ENCODE measurements around the gene CLIP1. TPM values are rescaled to one million over a fixed set of nuclear protein-coding genes. Genes with fewer than 3 reads are reported as not detected.
"Not testable (repeated sequence)": the region's sequence is repeated elsewhere in the genome, so short reads cannot be mapped to it uniquely, and the experiment has no call there.

Gene CLIP1
- total RNA-seq, 1 donor from 2014 or later = 135 TPM

DNA sequence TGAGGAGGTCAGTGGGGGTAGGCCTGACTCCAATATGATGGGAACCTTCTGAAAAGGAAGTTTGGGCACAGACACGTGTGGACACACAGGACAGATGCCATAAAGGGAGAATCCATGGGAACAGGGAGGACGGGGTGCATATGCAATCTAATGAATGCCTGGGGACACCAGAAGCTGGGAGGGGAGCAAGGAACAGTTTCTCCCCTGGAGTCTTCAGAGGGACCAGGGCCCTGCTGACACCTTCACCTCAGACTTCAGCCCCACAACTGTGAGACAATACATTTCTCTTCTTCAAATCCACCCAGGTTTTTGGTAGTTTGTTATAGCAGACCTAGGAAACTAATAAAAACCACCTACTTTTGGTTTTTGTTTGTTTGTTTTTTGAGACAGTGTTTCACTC, 35.2 kb upstream of the CLIP1 start:
- no peak for TF ChIP-seq POLR2AphosphoS5 (IDR thresholded peaks at IDR 0.05; ENCODE audit: insufficient read depth in 1 of 2, low read depth in 1 of 2)
- no peak for TF ChIP-seq POLR2A (IDR thresholded peaks at IDR 0.05)
- TF ChIP-seq, protein P1, sequence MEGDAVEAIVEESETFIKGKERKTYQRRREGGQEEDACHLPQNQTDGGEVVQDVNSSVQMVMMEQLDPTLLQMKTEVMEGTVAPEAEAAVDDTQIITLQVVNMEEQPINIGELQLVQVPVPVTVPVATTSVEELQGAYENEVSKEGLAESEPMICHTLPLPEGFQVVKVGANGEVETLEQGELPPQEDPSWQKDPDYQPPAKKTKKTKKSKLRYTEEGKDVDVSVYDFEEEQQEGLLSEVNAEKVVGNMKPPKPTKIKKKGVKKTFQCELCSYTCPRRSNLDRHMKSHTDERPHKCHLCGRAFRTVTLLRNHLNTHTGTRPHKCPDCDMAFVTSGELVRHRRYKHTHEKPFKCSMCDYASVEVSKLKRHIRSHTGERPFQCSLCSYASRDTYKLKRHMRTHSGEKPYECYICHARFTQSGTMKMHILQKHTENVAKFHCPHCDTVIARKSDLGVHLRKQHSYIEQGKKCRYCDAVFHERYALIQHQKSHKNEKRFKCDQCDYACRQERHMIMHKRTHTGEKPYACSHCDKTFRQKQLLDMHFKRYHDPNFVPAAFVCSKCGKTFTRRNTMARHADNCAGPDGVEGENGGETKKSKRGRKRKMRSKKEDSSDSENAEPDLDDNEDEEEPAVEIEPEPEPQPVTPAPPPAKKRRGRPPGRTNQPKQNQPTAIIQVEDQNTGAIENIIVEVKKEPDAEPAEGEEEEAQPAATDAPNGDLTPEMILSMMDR (IDR thresholded peaks at IDR 0.05) = no peak
- no peaks in the 10 kb centered on the region for H3K27me3 ChIP-seq
- intact Hi-C loops (cut with DNase I) = no loop called here
- no peaks in the 10 kb centered on the region for H3K9me3 ChIP-seq
- H3K36me3 ChIP-seq = no peaks in the 10 kb centered on the region
- DNase-seq (ENCODE audit: extremely low spot score in 2 of 2) = no peak
- no peak overlapping the region for H3K4me3 ChIP-seq
- no peak overlapping the region for H3K27ac ChIP-seq
- H3K4me1 ChIP-seq = no peaks in the 10 kb centered on the region

DNA sequence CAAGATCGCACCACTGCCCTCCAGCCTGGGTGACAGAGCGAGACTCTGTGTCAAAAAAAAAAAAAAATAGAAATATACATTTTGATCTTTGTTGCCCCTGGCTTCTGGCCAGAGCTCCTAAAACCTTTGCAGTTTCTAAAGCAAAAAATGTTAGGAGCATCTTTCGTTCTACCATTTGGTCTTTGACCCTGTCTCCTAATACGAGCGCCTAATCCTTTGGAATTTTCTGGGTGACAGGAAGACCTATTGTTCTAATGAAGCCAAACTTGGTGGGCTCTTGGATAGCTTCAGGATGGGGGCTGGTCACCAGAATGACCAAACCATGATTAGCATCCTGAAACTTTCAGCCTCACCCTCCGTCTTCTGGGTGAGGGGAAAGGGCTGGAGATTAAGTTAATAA, 32.3 kb upstream of the CLIP1 start:
- no peaks in the 10 kb centered on the region for H3K4me1 ChIP-seq
- intact Hi-C loops (cut with DNase I) = no loop called here
- H3K27ac ChIP-seq = no peak overlapping the region
- H3K4me3 ChIP-seq = no peak overlapping the region
- H3K36me3 ChIP-seq = no peaks in the 10 kb centered on the region
- DNase-seq (ENCODE audit: extremely low spot score in 2 of 2) = no peak
- H3K9me3 ChIP-seq = no peaks in the 10 kb centered on the region
- TF ChIP-seq POLR2AphosphoS5 (IDR thresholded peaks at IDR 0.05; ENCODE audit: insufficient read depth in 1 of 2, low read depth in 1 of 2) = no peak
- TF ChIP-seq, protein P1 (IDR thresholded peaks at IDR 0.05) = no peak
- TF ChIP-seq POLR2A (IDR thresholded peaks at IDR 0.05) = no peak
- H3K27me3 ChIP-seq = no peaks in the 10 kb centered on the region

DNA sequence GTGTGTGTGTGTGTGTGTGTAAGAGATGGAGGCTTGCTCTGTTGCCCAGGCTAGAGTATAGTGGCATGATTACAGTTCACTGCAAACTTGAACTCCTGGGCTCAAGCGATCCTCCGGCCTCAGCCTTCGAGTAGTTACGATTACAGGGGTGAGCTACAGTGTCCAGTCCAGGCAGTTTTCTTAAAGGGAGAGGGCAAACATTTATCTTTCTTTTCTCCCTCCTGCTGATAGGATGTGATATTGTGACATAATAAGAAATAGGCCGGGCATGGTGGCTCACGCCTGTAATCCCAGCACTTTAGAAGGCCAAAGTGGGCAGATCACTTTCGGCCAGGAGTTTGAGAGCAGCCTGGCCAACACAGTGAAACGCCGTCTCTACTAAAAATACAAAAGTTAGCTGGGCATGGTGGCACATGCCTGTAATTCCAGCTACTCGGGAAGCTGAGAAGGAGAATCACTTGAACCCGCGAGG, 31.8 kb upstream of the CLIP1 start:
- TF ChIP-seq, protein P1 (IDR thresholded peaks at IDR 0.05) = no peak
- TF ChIP-seq POLR2AphosphoS5 (IDR thresholded peaks at IDR 0.05; ENCODE audit: insufficient read depth in 1 of 2, low read depth in 1 of 2) (no peak), POLR2A (IDR thresholded peaks at IDR 0.05) (no peak)
- Histone ChIP-seq H3K4me1 (no peaks in the 10 kb centered on the region), H3K36me3 (no peaks in the 10 kb centered on the region), H3K4me3 (no peak overlapping the region), H3K27me3 (no peaks in the 10 kb centered on the region), H3K27ac (no peak overlapping the region), H3K9me3 (no peaks in the 10 kb centered on the region)
- no peak for DNase-seq (ENCODE audit: extremely low spot score in 2 of 2)
- intact Hi-C loops (cut with DNase I) = no loop called here

DNA sequence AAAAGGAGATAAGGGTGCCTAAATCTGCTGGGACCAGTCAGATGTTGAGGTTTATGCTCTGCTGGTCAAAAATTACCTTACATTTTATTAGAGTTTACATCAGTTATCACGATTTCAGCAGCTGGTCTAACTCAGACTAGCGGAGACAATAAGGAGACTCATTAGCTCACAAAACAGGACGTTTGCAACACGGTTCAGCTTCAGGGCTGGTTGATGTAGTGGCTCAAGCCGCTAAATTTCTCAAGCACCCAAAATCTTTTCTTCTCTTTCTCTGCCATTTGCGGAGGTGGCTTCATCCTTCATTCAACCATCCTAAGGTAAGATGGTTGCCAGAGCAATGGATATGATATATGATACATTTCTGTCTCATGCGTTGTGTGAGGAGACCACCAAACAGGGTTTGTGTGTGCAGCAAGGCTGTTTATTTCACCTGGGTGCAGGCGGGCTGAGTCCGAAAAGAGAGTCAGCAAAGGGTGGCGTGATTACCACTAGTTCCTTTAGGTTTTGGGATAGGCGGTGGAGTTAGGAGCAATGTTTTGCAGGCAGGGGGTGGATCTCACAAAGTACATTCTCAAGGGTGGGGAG, 30.3 kb upstream of the CLIP1 start:
- no peak for TF ChIP-seq POLR2A (IDR thresholded peaks at IDR 0.05)
- TF ChIP-seq, protein P1 (IDR thresholded peaks at IDR 0.05) = no peak
- no peak for TF ChIP-seq POLR2AphosphoS5 (IDR thresholded peaks at IDR 0.05; ENCODE audit: insufficient read depth in 1 of 2, low read depth in 1 of 2)
- H3K36me3 ChIP-seq = no peaks in the 10 kb centered on the region
- no peak overlapping the region for H3K27ac ChIP-seq
- H3K4me1 ChIP-seq = no peaks in the 10 kb centered on the region
- H3K27me3 ChIP-seq = no peaks in the 10 kb centered on the region
- intact Hi-C loops (cut with DNase I) = no loop called here
- DNase-seq (ENCODE audit: extremely low spot score in 2 of 2) = no peak
- H3K4me3 ChIP-seq = no peak overlapping the region
- H3K9me3 ChIP-seq = no peaks in the 10 kb centered on the region

DNA sequence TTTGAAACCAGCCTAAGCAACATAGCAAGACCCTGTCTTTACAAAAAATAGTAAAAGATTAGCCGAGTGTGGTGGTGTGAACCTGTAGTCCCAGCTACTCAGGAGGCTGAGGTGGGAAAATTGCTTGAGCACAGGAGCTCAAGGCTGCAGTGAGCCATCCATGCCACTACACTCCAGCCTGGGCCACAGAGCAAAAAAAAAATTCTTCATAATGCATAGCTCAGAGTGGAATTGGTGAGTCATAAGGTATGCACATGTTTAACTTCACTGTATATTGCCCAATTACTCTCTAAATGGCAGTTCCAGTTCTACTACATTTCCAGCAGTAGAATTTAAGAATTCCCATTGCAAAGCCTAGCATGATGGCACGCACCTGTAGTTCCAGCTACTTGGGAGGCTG, 26.8 kb upstream of the CLIP1 start:
- DNase-seq (ENCODE audit: extremely low spot score in 2 of 2) = no peak
- no peaks in the 10 kb centered on the region for H3K36me3 ChIP-seq
- H3K4me1 ChIP-seq = no peaks in the 10 kb centered on the region
- intact Hi-C loops (cut with DNase I) = no loop called here
- H3K27me3 ChIP-seq = no peaks in the 10 kb centered on the region
- no peak overlapping the region for H3K27ac ChIP-seq
- no peaks in the 10 kb centered on the region for H3K9me3 ChIP-seq
- no peak overlapping the region for H3K4me3 ChIP-seq
- peak in 1 of 2 donors; percentile 66 for TF ChIP-seq POLR2AphosphoS5 (IDR thresholded peaks at IDR 0.05; ENCODE audit: insufficient read depth in 1 of 2, low read depth in 1 of 2)
- TF ChIP-seq, protein P1 (IDR thresholded peaks at IDR 0.05) = no peak

DNA sequence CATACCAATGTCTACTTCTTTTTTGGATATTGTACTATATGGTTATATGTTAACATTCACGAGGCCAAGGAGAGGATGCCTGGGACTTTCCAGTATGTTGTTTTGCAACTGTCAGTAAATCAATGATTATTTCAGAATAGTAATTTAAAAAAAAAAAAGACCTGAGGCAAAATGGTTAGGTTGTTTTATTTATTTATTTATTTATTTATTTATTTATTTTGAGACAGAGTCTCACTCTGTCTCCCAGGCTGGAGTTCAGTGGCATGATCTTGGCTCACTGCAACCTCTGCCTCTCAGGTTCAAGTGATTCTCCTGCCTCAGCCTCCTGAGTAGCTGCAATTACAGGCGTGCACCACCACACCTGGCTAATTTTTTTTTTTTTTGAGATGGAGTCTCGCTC, 25.4 kb upstream of the CLIP1 start:
- H3K27me3 ChIP-seq; H3K9me3 ChIP-seq; H3K4me1 ChIP-seq; H3K36me3 ChIP-seq; DNase-seq (ENCODE audit: extremely low spot score in 2 of 2); intact Hi-C loops (cut with DNase I); H3K27ac ChIP-seq; H3K4me3 ChIP-seq: not testable (repeated sequence)

DNA sequence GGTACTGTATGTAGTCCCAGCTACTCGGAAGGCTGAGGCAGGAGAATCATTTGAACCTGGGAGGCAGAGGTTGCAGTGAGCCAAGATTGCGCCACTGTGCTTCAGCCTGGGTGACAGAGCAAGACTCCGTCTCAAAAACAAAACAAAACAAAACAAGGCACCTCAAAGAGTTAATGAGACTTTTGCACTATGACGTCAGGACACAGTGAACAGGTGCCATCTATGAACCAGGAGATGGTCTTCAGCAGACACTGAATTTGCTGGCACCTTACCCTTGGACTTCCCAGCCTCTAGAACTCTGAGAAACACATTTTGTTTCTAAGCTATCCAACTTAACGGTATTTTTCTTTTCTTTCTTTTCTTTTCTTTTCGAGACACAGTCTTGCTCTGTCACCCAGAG, 23.9 kb upstream of the CLIP1 start:
- H3K4me1 ChIP-seq; H3K4me3 ChIP-seq; H3K27me3 ChIP-seq; H3K27ac ChIP-seq; intact Hi-C loops (cut with DNase I); H3K36me3 ChIP-seq; H3K9me3 ChIP-seq; DNase-seq (ENCODE audit: extremely low spot score in 2 of 2): not testable (repeated sequence)

DNA sequence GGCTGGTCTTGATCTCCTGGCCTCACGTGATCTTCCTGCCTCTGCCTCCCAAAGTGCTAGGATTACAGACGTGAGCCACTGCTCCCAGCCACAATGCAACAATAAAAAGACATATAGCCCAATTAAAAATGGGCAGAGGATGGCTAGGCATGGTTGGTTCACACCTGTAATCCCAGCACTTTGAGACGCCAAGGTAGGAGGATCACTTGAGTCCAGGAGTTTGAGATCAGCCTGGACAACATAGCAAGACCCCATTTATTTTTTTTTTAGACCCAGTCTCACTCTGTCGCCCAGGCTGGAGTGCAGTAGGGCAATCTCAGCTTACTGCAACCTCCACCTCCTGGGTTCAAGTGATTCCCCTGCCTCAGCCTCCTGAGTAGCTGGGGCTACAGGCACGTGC, 21.6 kb upstream of the CLIP1 start:
- DNase-seq (ENCODE audit: extremely low spot score in 2 of 2); H3K9me3 ChIP-seq; intact Hi-C loops (cut with DNase I); H3K4me1 ChIP-seq; H3K36me3 ChIP-seq; H3K4me3 ChIP-seq; H3K27me3 ChIP-seq; H3K27ac ChIP-seq: not testable (repeated sequence)

Measured in vagina (tissue), 2 donors.